Endothelial cell (in vitro differentiated cells): ENCODE results near the gene SPATS2. TPM values are rescaled to one million over a fixed set of nuclear protein-coding genes. Genes with fewer than 3 reads are reported as not detected.
A peak's percentile ranks its signal among the peaks of the same experiment; 100 is the strongest.

Experiments
- DNase-seq: peaks from one replicate; pipeline ENCODE4 v3.0.0; 2021; ENCODE audit warnings: low spot score
- H3K27ac Mint-ChIP-seq: one replicate; pipeline ENCODE4 v1.8.0; 2021; ENCODE audit warnings: mixed read lengths, inconsistent platforms; ENCODE audit not compliant: unreplicated experiment
- H3K27me3 Mint-ChIP-seq: one replicate; pipeline ENCODE4 v1.8.0; 2021; ENCODE audit warnings: mild to moderate bottlenecking, moderate library complexity, mixed read lengths, inconsistent platforms; ENCODE audit not compliant: unreplicated experiment
- H3K36me3 Mint-ChIP-seq: one replicate; pipeline ENCODE4 v1.8.0; 2021; ENCODE audit warnings: mild to moderate bottlenecking, low read depth, mixed read lengths, inconsistent platforms; ENCODE audit not compliant: unreplicated experiment
- H3K4me1 Mint-ChIP-seq: one replicate; pipeline ENCODE4 v1.8.0; 2021; ENCODE audit warnings: mild to moderate bottlenecking, mixed read lengths, inconsistent platforms; ENCODE audit not compliant: unreplicated experiment
- H3K4me3 Mint-ChIP-seq: one replicate; pipeline ENCODE4 v1.8.0; 2021; ENCODE audit warnings: mild to moderate bottlenecking, mixed read lengths, inconsistent platforms; ENCODE audit not compliant: unreplicated experiment
- H3K9me3 Mint-ChIP-seq: one replicate; pipeline ENCODE4 v1.8.0; 2021; ENCODE audit warnings: mixed read lengths, inconsistent platforms; ENCODE audit not compliant: unreplicated experiment
- total RNA-seq: library from RNA; stranded (reverse); fragmentation: NEBNext Ultra II Directional; extraction: Animal tissue kit (Norgen Biotek cat#: 25700); gene quantifications from one replicate; pipeline ENCODE4 v1.2.1, GENCODE V29; 2021; ENCODE audit not compliant: unreplicated experiment
- TF ChIP-seq, protein P1 (sequence below): fragments of 200-600 bp; sonication (generic); IDR thresholded peaks from one replicate; pipeline ENCODE4 v1.5.0; 2021; ENCODE audit warnings: antibody characterized with exemption; ENCODE audit not compliant: unreplicated experiment

Gene SPATS2
- total RNA-seq, 1 donor from 2014 or later: 37.3 TPM

DNA sequence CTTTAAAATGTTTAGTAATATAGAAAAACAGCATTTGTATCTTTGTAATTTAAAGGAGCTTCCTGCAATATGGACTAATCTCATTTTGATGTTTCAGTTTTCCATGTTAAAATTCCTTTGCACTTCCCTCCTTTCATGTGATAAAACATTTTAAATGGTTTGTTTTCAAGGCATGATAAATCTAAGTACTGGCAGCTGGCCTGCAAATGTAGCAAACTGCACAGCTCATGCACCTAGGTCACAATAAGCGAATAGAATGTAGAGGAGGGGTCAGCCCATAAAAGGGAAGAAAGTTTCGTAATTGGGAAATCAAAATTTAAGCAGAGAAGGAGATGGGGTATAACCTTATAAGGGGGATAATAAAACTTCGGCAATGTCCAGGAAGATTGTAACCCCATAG lies 91.6 kb downstream of the SPATS2 start:
- H3K36me3 Mint-ChIP-seq: peaks cover 11% of the 10 kb centered on the region
- H3K4me3 Mint-ChIP-seq: no peak overlapping the region
- TF ChIP-seq, protein P1, sequence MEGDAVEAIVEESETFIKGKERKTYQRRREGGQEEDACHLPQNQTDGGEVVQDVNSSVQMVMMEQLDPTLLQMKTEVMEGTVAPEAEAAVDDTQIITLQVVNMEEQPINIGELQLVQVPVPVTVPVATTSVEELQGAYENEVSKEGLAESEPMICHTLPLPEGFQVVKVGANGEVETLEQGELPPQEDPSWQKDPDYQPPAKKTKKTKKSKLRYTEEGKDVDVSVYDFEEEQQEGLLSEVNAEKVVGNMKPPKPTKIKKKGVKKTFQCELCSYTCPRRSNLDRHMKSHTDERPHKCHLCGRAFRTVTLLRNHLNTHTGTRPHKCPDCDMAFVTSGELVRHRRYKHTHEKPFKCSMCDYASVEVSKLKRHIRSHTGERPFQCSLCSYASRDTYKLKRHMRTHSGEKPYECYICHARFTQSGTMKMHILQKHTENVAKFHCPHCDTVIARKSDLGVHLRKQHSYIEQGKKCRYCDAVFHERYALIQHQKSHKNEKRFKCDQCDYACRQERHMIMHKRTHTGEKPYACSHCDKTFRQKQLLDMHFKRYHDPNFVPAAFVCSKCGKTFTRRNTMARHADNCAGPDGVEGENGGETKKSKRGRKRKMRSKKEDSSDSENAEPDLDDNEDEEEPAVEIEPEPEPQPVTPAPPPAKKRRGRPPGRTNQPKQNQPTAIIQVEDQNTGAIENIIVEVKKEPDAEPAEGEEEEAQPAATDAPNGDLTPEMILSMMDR: no peak
- H3K4me1 Mint-ChIP-seq: peaks cover 27% of the 10 kb centered on the region
- H3K27ac Mint-ChIP-seq: no peak overlapping the region
- no peaks in the 10 kb centered on the region for H3K9me3 Mint-ChIP-seq
- H3K27me3 Mint-ChIP-seq: peaks cover 4% of the 10 kb centered on the region
- DNase-seq: no peak

DNA sequence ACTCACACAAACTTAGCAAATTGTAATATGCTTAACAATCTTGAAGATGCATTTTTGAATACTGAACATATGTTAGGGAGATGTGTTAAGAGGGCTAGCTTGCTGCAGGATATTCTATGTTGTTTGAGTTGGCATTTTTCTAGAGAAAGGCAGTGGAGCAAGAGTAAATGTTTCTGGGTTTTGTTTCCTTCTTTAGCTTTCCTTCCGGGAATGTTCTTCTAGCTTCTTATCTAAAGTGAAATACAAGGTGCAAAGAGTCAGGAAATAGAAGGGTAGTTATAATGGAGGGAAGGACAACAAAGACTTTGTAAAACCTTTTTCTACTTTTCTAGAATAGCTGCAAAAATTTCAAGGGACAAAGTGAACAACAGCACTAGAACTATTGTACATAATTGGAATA lies 94.0 kb downstream of the SPATS2 start:
- DNase-seq: no peak
- H3K27me3 Mint-ChIP-seq: peaks cover 3% of the 10 kb centered on the region
- TF ChIP-seq, protein P1: no peak
- no peaks in the 10 kb centered on the region for H3K9me3 Mint-ChIP-seq
- H3K36me3 Mint-ChIP-seq: peaks cover 4% of the 10 kb centered on the region
- H3K4me1 Mint-ChIP-seq: peaks cover 27% of the 10 kb centered on the region
- peak overlapping the region; percentile 26 for H3K4me3 Mint-ChIP-seq
- H3K27ac Mint-ChIP-seq: peak overlapping the region; percentile 95

DNA sequence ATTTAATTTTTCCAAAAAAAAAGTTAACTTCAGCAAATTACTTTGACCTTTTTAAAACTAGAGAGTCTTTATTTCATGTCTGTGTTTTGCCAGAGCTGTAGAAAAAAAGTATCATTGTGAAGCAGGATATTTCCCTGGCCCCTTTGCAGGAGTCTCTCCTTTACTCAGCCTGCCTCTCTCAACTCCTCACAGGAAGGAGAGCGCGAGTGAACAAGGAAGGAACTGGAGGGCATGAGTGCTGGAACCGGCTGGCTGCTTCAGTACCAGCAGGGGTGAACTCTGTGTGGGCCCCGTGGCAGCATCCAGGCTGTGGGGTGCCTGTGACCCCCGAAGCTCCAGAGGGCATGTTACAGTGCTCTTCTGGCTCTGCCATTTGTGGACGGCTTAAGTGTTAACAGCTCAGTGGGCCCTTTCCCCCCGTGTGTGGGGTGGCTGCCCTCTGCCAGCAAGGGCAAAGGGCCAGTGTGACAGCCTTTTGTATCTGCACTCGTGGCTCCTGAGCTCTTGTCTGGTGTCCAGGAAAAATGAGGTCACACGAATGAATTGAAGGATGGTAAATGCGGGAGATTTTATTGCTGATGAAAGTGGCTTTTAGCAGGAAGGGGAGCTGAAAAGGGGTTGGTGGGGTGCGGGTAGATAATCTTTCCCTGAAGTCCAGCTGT lies 95.0 kb downstream of the SPATS2 start:
- DNase-seq: no peak
- Mint-ChIP-seq H3K4me3 (peak overlapping the region; percentile 54), H3K9me3 (no peaks in the 10 kb centered on the region), H3K36me3 (peaks cover 5% of the 10 kb centered on the region), H3K4me1 (peaks cover 28% of the 10 kb centered on the region), H3K27me3 (peaks cover 3% of the 10 kb centered on the region), H3K27ac (peak overlapping the region; percentile 87)
- TF ChIP-seq, protein P1: no peak

DNA sequence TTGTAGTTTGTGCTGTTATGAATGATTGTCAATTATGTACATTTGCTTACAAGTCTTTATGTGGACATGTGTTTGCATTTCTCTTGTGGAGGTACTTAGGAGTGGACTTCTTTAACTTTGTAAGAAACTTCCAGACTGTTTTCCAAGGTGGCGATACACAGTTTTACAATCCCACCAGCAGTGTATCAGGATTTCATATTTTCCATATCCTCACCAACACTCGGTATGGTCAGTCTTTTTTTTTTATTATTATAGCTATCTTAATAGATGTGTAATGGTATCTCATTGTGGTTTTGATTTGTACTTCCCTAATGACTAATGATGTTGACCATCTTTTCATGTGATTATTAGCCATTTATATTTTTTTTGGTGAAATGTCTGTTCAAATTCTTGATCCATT lies 97.9 kb downstream of the SPATS2 start:
- DNase-seq: no peak
- Mint-ChIP-seq H3K27ac (no peak overlapping the region), H3K36me3 (peaks cover 7% of the 10 kb centered on the region), H3K4me3 (no peak overlapping the region), H3K27me3 (peaks cover 1% of the 10 kb centered on the region), H3K4me1 (peaks cover 27% of the 10 kb centered on the region), H3K9me3 (no peaks in the 10 kb centered on the region)
- TF ChIP-seq, protein P1: no peak

DNA sequence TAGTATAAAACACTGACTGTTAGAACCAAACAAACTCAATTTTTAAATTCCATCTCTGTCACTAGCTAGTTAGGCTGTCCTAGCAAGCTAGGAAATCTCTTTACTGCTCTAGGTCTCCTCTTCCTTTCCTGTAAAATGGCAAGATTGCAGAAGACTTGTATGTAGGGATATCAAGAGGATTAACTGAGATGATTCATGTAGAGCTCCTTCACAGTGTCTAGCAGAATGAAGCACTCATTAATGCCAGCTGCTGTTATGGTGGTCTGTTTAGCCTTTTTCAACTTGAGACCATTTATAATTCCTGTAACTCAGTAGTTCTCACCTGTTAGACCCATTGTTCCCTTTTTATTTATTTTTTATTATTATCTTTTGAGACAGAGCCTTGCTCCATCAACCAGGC lies 103.7 kb downstream of the SPATS2 start:
- H3K27me3 Mint-ChIP-seq: peaks cover 2% of the 10 kb centered on the region
- H3K27ac Mint-ChIP-seq: no peak overlapping the region
- H3K4me1 Mint-ChIP-seq: peaks cover 24% of the 10 kb centered on the region
- peaks cover 8% of the 10 kb centered on the region for H3K36me3 Mint-ChIP-seq
- TF ChIP-seq, protein P1: no peak
- DNase-seq: no peak
- H3K4me3 Mint-ChIP-seq: no peak overlapping the region
- no peaks in the 10 kb centered on the region for H3K9me3 Mint-ChIP-seq
